ENCODE measurements around the gene GLB1L2. TPM values are rescaled to one million over a fixed set of nuclear protein-coding genes. Genes with fewer than 3 reads are reported as not detected.

The GLB1L2 gene
- total and polyA plus RNA-seq, 7 donors: 4.2 to 108 (median 30.8) TPM

DNA sequence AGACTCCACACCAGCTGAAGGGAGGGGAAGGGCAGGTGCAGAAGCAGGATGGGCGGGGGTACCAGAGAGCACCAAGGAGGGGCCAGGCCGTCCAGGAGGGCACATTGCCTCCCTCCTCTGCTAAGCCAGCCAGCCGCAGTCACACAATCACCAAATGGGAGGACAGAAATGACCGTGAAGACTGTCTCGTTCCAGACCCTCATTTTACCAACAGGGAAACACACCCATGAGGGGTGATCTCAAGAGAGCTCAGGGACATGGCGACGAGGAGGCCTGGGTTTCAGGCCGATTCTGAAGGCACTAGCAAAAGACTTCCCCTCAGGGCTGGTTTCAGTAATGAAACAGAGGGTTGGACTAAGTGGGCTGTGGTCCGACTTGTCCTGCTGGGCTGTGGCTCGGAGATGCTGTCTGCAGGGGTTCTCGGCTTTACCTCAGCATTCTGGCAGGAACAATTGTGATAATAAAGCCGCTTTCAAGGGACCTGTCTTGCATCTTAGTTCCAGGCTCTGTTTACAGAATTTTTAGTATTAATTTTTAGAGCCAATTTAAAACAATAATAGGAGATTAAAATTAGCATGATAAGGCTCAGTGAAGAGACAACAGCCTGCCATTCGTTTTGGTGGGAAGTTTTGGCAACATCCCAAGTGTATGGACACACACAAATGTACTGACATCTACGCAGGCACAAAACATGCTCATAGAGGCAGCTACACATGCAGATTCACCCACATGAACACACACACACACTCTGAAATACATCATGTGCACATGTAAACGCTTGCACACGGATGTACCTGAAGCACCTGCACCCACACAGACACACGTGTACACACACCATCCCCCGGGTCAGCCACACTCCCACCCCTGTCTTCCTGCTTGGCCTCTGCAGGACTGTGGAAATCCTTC lies 82.3 kb downstream of the GLB1L2 start:
- Histone ChIP-seq H3K9me3 (no peaks in the 10 kb centered on the region), H3K27me3 (peaks cover 18 to 89% (median 49%) of the 10 kb centered on the region in 3 donors), H3K4me1 (peaks cover 0 to 19% (median 17%) of the 10 kb centered on the region in 4 donors), H3K36me3 (no peaks in the 10 kb centered on the region), H3K4me3 (no peak overlapping the region), H3K27ac (no peak overlapping the region)
- TF ChIP-seq POLR2A (IDR thresholded peaks at IDR 0.05) (no peak), POLR2AphosphoS5 (IDR thresholded peaks at IDR 0.05) (no peak), EP300 (IDR thresholded peaks at IDR 0.05) (no peak)
- no peak for DNase-seq
- intact Hi-C loops (cut with DNase I): no loop called here
- WGBS, 2 donors: 35 to 36% methylated on average over 18 of the region's 18 CpGs

DNA sequence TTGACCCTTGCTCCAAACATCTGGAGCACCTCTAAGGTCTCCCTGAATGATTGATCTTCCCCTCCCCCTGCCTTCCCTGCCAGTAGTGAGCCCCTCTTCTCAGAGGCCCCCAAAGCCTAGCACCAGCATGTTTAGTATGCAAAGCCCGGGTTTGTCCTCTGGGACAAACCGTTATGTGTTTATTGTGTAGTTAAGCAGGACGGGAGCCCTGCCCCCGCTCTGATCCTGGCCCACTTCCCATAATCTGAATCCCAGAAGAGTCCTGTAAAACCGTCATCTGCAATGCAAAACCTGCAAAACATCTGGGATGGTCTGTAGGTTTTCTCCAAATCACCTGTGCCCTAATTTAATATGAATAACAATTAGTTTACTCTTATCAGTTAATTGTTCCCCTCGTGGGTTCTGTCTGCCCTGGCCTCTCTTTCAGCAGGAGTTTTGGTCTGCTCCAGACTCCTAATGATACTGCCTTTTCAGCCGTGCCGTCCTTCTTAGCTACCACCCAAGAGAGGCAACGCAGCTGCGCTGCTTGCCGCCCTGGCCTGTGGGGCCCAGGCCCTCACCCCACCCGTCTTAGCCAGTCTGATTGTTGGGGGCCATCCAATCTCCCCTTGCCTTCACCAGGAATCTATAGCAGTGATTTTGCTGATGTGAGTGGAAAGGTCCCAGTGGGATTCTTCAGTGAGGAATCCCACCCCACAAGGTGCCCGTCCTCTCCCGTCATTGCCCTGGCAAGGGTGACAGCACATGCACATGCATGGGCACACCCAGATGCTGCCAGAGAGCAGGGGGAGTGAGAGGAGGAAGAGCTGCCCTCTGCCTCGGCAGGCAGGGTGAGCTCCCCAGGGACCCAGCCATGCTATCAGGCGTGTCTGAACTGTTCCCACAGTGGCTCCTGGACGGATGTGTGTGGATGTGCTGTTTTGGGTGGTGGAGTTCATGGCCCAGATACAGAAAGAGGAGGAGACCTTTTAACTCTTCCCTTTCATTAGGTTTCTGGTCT lies 83.3 kb downstream of the GLB1L2 start:
- Histone ChIP-seq H3K9me3 (no peaks in the 10 kb centered on the region), H3K4me3 (no peak overlapping the region), H3K27ac (no peak overlapping the region), H3K27me3 (peaks cover 18 to 79% (median 41%) of the 10 kb centered on the region in 3 donors), H3K4me1 (peaks cover 0 to 19% (median 17%) of the 10 kb centered on the region in 4 donors), H3K36me3 (no peaks in the 10 kb centered on the region)
- intact Hi-C loops (cut with DNase I): no loop called here
- DNase-seq: no peak
- WGBS, 2 donors: 32 to 33% methylated on average over 17 of the region's 17 CpGs
- TF ChIP-seq POLR2AphosphoS5 (IDR thresholded peaks at IDR 0.05): no peak
- TF ChIP-seq POLR2A (IDR thresholded peaks at IDR 0.05): no peak
- TF ChIP-seq, protein P1, sequence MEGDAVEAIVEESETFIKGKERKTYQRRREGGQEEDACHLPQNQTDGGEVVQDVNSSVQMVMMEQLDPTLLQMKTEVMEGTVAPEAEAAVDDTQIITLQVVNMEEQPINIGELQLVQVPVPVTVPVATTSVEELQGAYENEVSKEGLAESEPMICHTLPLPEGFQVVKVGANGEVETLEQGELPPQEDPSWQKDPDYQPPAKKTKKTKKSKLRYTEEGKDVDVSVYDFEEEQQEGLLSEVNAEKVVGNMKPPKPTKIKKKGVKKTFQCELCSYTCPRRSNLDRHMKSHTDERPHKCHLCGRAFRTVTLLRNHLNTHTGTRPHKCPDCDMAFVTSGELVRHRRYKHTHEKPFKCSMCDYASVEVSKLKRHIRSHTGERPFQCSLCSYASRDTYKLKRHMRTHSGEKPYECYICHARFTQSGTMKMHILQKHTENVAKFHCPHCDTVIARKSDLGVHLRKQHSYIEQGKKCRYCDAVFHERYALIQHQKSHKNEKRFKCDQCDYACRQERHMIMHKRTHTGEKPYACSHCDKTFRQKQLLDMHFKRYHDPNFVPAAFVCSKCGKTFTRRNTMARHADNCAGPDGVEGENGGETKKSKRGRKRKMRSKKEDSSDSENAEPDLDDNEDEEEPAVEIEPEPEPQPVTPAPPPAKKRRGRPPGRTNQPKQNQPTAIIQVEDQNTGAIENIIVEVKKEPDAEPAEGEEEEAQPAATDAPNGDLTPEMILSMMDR (IDR thresholded peaks at IDR 0.05): no peak
- TF ChIP-seq EP300 (IDR thresholded peaks at IDR 0.05): no peak

DNA sequence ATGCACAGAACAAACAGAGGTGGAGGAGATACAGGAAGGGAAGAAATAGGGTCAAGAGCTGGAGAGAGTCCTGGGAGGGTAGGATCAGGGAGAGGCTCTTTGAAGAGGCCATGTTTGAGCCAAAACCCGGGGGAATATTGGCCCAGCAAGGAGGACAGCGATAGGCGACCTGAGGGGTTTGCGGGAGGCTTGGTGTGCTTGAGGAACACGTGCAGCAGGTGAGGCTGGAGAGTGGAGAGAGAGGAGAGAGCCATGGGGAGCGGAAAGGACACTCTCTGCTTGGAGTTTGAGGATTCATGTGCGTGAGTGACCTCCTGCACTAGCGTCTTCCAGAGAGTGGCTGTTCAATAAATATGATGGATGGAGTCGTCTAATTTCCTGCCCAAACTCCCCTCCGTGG lies 84.9 kb downstream of the GLB1L2 start:
- Histone ChIP-seq H3K27ac (no peak overlapping the region), H3K4me3 (no peak overlapping the region), H3K9me3 (no peaks in the 10 kb centered on the region), H3K36me3 (no peaks in the 10 kb centered on the region), H3K4me1 (peaks cover 0 to 12% (median 8%) of the 10 kb centered on the region in 4 donors), H3K27me3 (peaks cover 12 to 63% (median 24%) of the 10 kb centered on the region in 3 donors)
- TF ChIP-seq POLR2A (IDR thresholded peaks at IDR 0.05) (no peak), POLR2AphosphoS5 (IDR thresholded peaks at IDR 0.05) (no peak), EP300 (IDR thresholded peaks at IDR 0.05) (no peak)
- TF ChIP-seq, protein P1 (IDR thresholded peaks at IDR 0.05): no peak
- intact Hi-C loops (cut with DNase I): no loop called here
- WGBS, 2 donors: 73 to 74% methylated on average over 10 of the region's 10 CpGs
- DNase-seq: no peak

DNA sequence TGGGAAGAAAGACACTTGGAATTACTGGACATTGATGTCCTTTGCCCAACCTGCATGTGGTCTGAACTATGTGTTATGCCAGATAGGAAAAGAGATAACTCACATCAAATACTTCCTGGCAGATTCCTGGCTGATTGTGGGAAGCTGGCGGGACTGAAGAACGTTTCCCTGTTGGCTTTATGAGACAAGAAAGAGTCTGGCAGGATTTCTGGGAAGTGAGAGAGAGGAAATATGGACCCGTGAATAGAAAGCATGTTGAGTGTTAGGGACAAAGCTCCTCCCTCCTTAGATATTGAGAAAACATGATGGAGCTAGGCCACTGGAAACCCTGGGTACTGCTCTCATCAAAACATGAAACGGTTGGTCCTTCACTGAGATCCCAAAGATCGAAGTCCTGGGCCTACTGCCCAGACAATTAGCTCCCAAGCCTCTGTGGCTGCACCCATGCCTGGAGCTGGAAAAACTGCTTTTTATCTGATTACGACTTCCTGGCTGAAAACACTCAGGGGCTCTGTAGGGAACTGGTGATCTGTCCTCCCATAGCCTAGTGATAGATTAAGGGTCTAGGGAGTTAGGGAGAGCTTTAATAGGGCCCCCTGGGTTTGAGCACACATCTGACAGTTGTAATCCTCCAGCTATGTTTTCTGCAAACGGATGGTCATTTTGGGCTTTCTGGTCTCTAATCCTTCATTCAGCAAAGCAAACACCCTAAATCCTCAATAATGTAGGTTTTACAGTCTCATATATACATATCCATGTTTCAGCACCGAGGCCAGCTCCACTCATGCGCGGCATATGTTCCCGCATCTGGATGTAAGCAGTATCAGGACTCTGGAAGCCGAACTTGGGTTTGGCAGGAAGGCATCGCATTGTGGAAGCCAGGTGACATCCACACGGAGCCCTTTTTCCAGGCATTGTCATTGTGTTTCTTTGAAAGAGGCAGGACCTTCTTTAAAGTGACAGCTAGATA lies 86.4 kb downstream of the GLB1L2 start:
- TF ChIP-seq EP300 (IDR thresholded peaks at IDR 0.05): no peak
- no peaks in the 10 kb centered on the region for H3K9me3 ChIP-seq
- intact Hi-C loops (cut with DNase I): no loop called here
- DNase-seq: no peak
- no peaks in the 10 kb centered on the region for H3K4me1 ChIP-seq
- H3K27me3 ChIP-seq: peaks cover 3 to 51% (median 14%) of the 10 kb centered on the region in 3 donors
- WGBS, 2 donors: 38 to 56% methylated on average over 14 of the region's 14 CpGs
- H3K27ac ChIP-seq: no peak overlapping the region
- no peaks in the 10 kb centered on the region for H3K36me3 ChIP-seq
- no peak overlapping the region for H3K4me3 ChIP-seq

DNA sequence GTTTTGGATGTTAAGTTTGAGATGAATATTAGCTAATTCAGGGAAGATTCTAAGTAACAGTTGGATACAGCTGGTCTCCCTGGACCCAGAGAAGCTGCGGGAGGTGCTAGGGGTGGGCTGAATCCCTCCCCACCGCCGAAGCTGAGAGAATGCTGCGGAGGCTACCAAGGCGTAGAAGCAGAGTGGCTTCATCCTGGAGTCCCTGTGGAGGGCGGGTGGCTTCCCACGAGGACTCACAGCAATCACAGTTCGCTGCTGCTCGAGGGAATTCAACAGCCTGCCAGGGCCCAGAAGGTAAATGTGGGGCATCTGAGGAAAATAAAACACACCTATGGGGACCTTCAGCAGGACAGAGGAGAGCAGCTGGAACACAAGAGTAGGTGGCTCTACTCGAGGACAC lies 91.3 kb downstream of the GLB1L2 start:
- no peaks in the 10 kb centered on the region for H3K9me3 ChIP-seq
- peaks cover 0 to 14% (median 7%) of the 10 kb centered on the region in 3 donors for H3K27me3 ChIP-seq
- no peak overlapping the region for H3K27ac ChIP-seq
- no peaks in the 10 kb centered on the region for H3K4me1 ChIP-seq
- intact Hi-C loops (cut with DNase I): no loop called here
- WGBS, 2 donors: 86 to 87% methylated on average over 10 of the region's 10 CpGs
- no peak for DNase-seq
- H3K36me3 ChIP-seq: no peaks in the 10 kb centered on the region
- H3K4me3 ChIP-seq: no peak overlapping the region
- TF ChIP-seq EP300 (IDR thresholded peaks at IDR 0.05): no peak
- TF ChIP-seq POLR2AphosphoS5 (IDR thresholded peaks at IDR 0.05): no peak
- TF ChIP-seq POLR2A (IDR thresholded peaks at IDR 0.05): no peak
- TF ChIP-seq, protein P1 (IDR thresholded peaks at IDR 0.05): no peak

All from sigmoid colon (tissue), 7 donors.